ENCODE results near the gene HIC1. TPM values are rescaled to one million over a fixed set of nuclear protein-coding genes. Genes with fewer than 3 reads are reported as not detected.

Gene HIC1
- total and polyA plus RNA-seq, 2 experiments from 2014 or later, result 0.17 to 0.26 TPM

DNA sequence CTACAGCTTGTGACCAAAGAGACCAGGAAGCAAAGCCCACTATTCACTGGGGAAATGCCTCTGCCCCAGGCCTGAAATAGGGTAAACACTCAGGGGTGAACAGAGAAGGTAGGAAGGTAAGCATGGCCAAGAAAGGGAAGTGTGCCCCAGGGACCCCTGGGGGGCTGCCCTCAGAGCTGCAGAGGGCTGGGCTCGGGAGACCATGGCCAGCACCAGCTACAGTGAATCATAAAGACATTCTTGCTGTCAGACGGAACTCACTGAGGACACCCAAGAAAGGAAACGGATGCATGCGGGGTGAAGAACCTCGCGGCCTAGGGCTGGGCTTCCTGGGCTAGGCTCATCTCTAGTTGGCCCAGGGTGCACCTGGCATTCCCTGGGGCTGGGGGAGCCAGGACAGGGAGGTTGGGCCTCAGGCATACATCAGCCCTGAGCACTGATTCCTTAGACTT lies 9.6 kb downstream of the HIC1 start:
- peaks cover 15% of the 10 kb centered on the region for H3K27me3 ChIP-seq (ENCODE audit: insufficient read depth)
- Mint-ChIP-seq H3K27ac (no peak overlapping the region), H3K9me3 (no peaks in the 10 kb centered on the region), H3K4me1 (peaks cover 52% of the 10 kb centered on the region), H3K27me3 (ENCODE audit: insufficient read depth, low read depth, poor library complexity) (peaks cover 43% of the 10 kb centered on the region), H3K4me3 (no peak overlapping the region), H3K36me3 (ENCODE audit: low read depth) (peaks cover 15% of the 10 kb centered on the region)
- no peaks in the 10 kb centered on the region for H3K79me2 ChIP-seq (replicated peaks; ENCODE audit: insufficient read depth)
- ATAC-seq, result no peak
- no peaks in the 10 kb centered on the region for H3K9me2 ChIP-seq (ENCODE audit: insufficient read depth)
- H3F3A ChIP-seq (replicated peaks; ENCODE audit: low read depth), result peaks cover 10% of the 10 kb centered on the region; the same call in 1 of the 2 replicates
- H2AFZ ChIP-seq, result no peak overlapping the region
- no peak for TF ChIP-seq ZNF331 (CRISPR knock-in tag; IDR thresholded peaks at IDR 0.05; ENCODE audit: low read depth)
- H3K4me3 ChIP-seq, result no peak overlapping the region
- no peaks in the 10 kb centered on the region for H3K36me3 ChIP-seq (ENCODE audit: insufficient read depth)
- H3K4me1 ChIP-seq (ENCODE audit: insufficient read depth), result peaks cover 27% of the 10 kb centered on the region
- H4K20me1 ChIP-seq (replicated peaks; ENCODE audit: insufficient read depth), result no peaks in the 10 kb centered on the region; the same call in none of the 2 replicates
- H3K27ac ChIP-seq (ENCODE audit: low read depth), result no peak overlapping the region
- DNase-seq (ENCODE audit: low spot score), result no peak
- no peak overlapping the region for H3K4me2 ChIP-seq

DNA sequence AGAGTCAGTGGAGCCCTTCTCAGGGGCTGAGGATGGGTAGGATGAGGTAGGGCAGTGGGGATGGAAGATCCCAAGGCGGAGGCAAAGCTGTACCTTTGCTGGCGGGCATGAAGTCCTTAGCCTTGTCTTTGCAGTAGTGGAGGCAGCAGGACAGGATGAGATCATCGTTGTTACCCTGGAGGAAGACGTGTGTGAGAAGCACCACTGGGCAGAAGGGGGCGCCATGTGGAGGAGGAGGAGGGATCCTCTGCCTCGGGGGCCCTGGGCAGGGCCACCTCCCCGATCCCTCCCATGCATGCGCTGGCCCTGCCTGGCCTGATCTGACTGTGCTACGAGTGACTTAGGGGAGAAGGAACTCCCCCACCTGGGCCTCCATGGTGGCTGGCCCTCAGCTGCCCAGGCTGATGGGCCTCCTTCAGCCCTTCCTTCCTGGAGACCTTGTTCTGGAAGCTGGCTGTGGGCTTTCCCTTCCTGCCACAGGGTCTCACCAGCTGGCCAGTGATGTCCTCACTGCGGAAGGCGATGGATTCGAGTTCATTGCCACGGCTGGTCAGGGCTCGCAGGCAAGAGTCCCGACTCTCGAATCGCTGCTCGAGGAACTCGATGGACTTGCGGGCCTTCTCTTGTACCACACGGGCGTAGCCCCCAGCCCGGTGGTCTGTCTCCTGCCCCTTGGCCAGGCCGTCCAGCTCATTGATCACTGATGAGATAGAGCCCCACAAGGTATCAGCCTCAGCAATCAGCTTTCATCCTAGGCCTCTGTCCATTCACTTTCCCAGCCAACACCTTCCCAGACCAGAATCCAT lies 10.3 kb downstream of the HIC1 start:
- peak; percentile 89 for DNase-seq (ENCODE audit: low spot score)
- no peak overlapping the region for H2AFZ ChIP-seq

More for the DNA sequence above, 10.3 kb downstream of the HIC1 start:
- Histone ChIP-seq H3K27ac (ENCODE audit: low read depth) (no peak overlapping the region), H3K9me2 (ENCODE audit: insufficient read depth) (no peaks in the 10 kb centered on the region), H4K20me1 (replicated peaks; ENCODE audit: insufficient read depth) (no peaks in the 10 kb centered on the region; the same call in none of the 2 replicates), H3K36me3 (ENCODE audit: insufficient read depth) (no peaks in the 10 kb centered on the region), H3K79me2 (replicated peaks; ENCODE audit: insufficient read depth) (no peaks in the 10 kb centered on the region), H3F3A (replicated peaks; ENCODE audit: low read depth) (peaks cover 10% of the 10 kb centered on the region; the same call in 1 of the 2 replicates), H3K4me2 (no peak overlapping the region), H3K4me1 (ENCODE audit: insufficient read depth) (peaks cover 24% of the 10 kb centered on the region), H3K27me3 (ENCODE audit: insufficient read depth) (peaks cover 8% of the 10 kb centered on the region), H3K4me3 (no peak overlapping the region)
- H3K36me3 Mint-ChIP-seq (ENCODE audit: low read depth), result peaks cover 15% of the 10 kb centered on the region
- peak; percentile 90 for ATAC-seq
- H3K27me3 Mint-ChIP-seq (ENCODE audit: insufficient read depth, low read depth, poor library complexity), result peaks cover 37% of the 10 kb centered on the region
- no peak overlapping the region for H3K4me3 Mint-ChIP-seq
- TF ChIP-seq, protein P1, sequence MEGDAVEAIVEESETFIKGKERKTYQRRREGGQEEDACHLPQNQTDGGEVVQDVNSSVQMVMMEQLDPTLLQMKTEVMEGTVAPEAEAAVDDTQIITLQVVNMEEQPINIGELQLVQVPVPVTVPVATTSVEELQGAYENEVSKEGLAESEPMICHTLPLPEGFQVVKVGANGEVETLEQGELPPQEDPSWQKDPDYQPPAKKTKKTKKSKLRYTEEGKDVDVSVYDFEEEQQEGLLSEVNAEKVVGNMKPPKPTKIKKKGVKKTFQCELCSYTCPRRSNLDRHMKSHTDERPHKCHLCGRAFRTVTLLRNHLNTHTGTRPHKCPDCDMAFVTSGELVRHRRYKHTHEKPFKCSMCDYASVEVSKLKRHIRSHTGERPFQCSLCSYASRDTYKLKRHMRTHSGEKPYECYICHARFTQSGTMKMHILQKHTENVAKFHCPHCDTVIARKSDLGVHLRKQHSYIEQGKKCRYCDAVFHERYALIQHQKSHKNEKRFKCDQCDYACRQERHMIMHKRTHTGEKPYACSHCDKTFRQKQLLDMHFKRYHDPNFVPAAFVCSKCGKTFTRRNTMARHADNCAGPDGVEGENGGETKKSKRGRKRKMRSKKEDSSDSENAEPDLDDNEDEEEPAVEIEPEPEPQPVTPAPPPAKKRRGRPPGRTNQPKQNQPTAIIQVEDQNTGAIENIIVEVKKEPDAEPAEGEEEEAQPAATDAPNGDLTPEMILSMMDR (conservative IDR thresholded peaks at IDR 0.05; ENCODE audit: low read depth in 2 of 2), result peak; percentile 58 to 91
- TF ChIP-seq ZNF331 (CRISPR knock-in tag; IDR thresholded peaks at IDR 0.05; ENCODE audit: low read depth), result no peak
- TF ChIP-seq, protein P2, sequence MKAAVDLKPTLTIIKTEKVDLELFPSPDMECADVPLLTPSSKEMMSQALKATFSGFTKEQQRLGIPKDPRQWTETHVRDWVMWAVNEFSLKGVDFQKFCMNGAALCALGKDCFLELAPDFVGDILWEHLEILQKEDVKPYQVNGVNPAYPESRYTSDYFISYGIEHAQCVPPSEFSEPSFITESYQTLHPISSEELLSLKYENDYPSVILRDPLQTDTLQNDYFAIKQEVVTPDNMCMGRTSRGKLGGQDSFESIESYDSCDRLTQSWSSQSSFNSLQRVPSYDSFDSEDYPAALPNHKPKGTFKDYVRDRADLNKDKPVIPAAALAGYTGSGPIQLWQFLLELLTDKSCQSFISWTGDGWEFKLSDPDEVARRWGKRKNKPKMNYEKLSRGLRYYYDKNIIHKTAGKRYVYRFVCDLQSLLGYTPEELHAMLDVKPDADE (IDR thresholded peaks at IDR 0.05), result no peak
- no peak for TF ChIP-seq EZH2phosphoT487 (IDR thresholded peaks at IDR 0.05; ENCODE audit: unreplicated experiment)
- TF ChIP-seq, protein P3, sequence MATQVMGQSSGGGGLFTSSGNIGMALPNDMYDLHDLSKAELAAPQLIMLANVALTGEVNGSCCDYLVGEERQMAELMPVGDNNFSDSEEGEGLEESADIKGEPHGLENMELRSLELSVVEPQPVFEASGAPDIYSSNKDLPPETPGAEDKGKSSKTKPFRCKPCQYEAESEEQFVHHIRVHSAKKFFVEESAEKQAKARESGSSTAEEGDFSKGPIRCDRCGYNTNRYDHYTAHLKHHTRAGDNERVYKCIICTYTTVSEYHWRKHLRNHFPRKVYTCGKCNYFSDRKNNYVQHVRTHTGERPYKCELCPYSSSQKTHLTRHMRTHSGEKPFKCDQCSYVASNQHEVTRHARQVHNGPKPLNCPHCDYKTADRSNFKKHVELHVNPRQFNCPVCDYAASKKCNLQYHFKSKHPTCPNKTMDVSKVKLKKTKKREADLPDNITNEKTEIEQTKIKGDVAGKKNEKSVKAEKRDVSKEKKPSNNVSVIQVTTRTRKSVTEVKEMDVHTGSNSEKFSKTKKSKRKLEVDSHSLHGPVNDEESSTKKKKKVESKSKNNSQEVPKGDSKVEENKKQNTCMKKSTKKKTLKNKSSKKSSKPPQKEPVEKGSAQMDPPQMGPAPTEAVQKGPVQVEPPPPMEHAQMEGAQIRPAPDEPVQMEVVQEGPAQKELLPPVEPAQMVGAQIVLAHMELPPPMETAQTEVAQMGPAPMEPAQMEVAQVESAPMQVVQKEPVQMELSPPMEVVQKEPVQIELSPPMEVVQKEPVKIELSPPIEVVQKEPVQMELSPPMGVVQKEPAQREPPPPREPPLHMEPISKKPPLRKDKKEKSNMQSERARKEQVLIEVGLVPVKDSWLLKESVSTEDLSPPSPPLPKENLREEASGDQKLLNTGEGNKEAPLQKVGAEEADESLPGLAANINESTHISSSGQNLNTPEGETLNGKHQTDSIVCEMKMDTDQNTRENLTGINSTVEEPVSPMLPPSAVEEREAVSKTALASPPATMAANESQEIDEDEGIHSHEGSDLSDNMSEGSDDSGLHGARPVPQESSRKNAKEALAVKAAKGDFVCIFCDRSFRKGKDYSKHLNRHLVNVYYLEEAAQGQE (IDR thresholded peaks at IDR 0.05; ENCODE audit: unreplicated experiment), result no peak
- no peak for TF ChIP-seq JUNB (IDR thresholded peaks at IDR 0.05; ENCODE audit: unreplicated experiment)
- no peaks in the 10 kb centered on the region for H3K9me3 Mint-ChIP-seq
- peaks cover 51% of the 10 kb centered on the region for H3K4me1 Mint-ChIP-seq
- no peak overlapping the region for H3K27ac Mint-ChIP-seq

Data from GM23338 (cell line).